Right cardiac atrium (tissue), 5 donors: ENCODE measurements around the gene RNASEH2A. TPM values are rescaled to one million over a fixed set of nuclear protein-coding genes. Genes with fewer than 3 reads are reported as not detected.
"Not testable (repeated sequence)": the region's sequence is repeated elsewhere in the genome, so short reads cannot be mapped to it uniquely, and the experiment has no call there.

ENCODE experiments used
- ATAC-seq, 2 donors: fragments of 200-7000 bp; cut with Tn5 transposase; one replicate each; pipeline versions ENCODE4 v1.8.0 to v1.9.1; 2020; ENCODE audit warnings: moderate library complexity in 2 of 2, mild to moderate bottlenecking in 1 of 2
- DNase-seq, 3 donors: peaks; one replicate each; pipeline ENCODE4 v3.0.0-alpha.2; 2020
- H3K27ac ChIP-seq: one replicate; pipeline ENCODE4 v1.5.1; 2013; ENCODE audit warnings: mild to moderate bottlenecking, low read length, control low read depth, moderate library complexity
- H3K27me3 ChIP-seq: one replicate; pipeline ENCODE4 v1.6.1; 2013; ENCODE audit not compliant: control insufficient read depth, insufficient read depth
- H3K4me1 ChIP-seq: one replicate; pipeline ENCODE4 v1.6.1; 2013; ENCODE audit warnings: low read length; ENCODE audit not compliant: control insufficient read depth, insufficient read depth
- H3K4me3 ChIP-seq: one replicate; pipeline ENCODE4 v1.5.1; 2013; ENCODE audit warnings: low read length, control low read depth
- H3K9me3 ChIP-seq: one replicate; pipeline ENCODE4 v1.6.1; 2013; ENCODE audit warnings: low read length; ENCODE audit not compliant: control insufficient read depth
- WGBS: extraction: QIAGEN DNeasy Blood & Tissue Kit; methylation state at CpG from one replicate; pipeline ENCODE4 v1.1.7; 2013; 5-methylcytosine and 5-hydroxymethylcytosine counted together
- intact Hi-C, 4 donors: fragments of 100-400 bp; cut with DNase I; formaldehyde crosslinking; loops; one replicate each; pipeline versions ENCODE4 v1.11.0 to v1.14.0; 2022 to 2023
- microRNA-seq, 2 donors: library from miRNA; unstranded; fragments of <30 nt; microRNA quantifications; one replicate each; pipeline ENCODE4 v1.2.0, GENCODE V29; 2020 to 2021
- polyA plus RNA-seq: library from polyadenylated mRNA; stranded (reverse); fragments of 200-250 nt; gene quantifications from one replicate; pipeline ENCODE4 v1.2.3, GENCODE V29; 2013
- total RNA-seq, 4 donors: library from RNA; stranded (reverse); fragmentation: NEBNext Ultra II Directional; extraction: Animal tissue kit (Norgen Biotek cat#: 25700); gene quantifications; one replicate each; pipeline ENCODE4 v1.2.1, GENCODE V29; 2021
- donor health status: healthy with polysubstance abuse.
- donor health status: DM: no; HTN: yes; CAD: no.
- donor health status: DM: no; HTN: no; CAD: no.
- donor health status: DM: no; HTN: yes; CAD: no; lungs with severe emphysema.
- donor health status: DM: yes; HTN: yes; CAD: no.

The RNASEH2A gene
- total and polyA plus RNA-seq, 5 donors, result 2.6 to 4.6 (median 3.5) TPM

- Histone ChIP-seq H3K27me3 (no peaks in the 10 kb centered on the region), H3K4me1 (no peaks in the 10 kb centered on the region), H3K27ac (no peak overlapping the region), H3K4me3 (no peak overlapping the region), H3K9me3 (no peaks in the 10 kb centered on the region)
- no peak for DNase-seq
- WGBS, result 84% methylated on average over 3 of the region's 3 CpGs
- intact Hi-C loops, result loop anchor here in 1 of 4 donors (10.0 kb wide), 1 partner anchor 169 kb away; no protein-coding TSS in a partner anchor
- ATAC-seq, result no peak
Measured at GRCh38 chr19:12843999-12844732, 37.8 kb downstream of the RNASEH2A start.

- not testable (repeated sequence) for DNase-seq, H3K27me3 ChIP-seq
Measured at GRCh38 chr19:12846613-12847012, 40.2 kb downstream of the RNASEH2A start.

GRCh38 chr19:12847159-12848139 lies 41.1 kb downstream of the RNASEH2A start:
- intact Hi-C loops, result loop anchor here (2.0 to 10.0 kb wide), 4 partner anchors 80 to 173 kb away; no protein-coding TSS in a partner anchor
- Histone ChIP-seq H3K4me3 (no peak overlapping the region), H3K27ac (no peak overlapping the region), H3K4me1 (no peaks in the 10 kb centered on the region), H3K27me3 (no peaks in the 10 kb centered on the region), H3K9me3 (no peaks in the 10 kb centered on the region)
- ATAC-seq, result peak; percentile 97
- DNase-seq, result peak; percentile 82 to 95 (median 95)
- 13% methylated on average over 69 of the region's 69 CpGs for WGBS

More at GRCh38 chr19:12846613-12847012, 40.2 kb downstream of the RNASEH2A start:
- H3K4me1 ChIP-seq, H3K9me3 ChIP-seq, H3K27ac ChIP-seq, H3K4me3 ChIP-seq, ATAC-seq: not testable (repeated sequence)
- WGBS, result 83% methylated on average over 7 of the region's 7 CpGs
- intact Hi-C loops, result loop anchor here (2.0 to 10.0 kb wide), 4 partner anchors 79 to 172 kb away; no protein-coding TSS in a partner anchor

GRCh38 chr19:12856653-12857052 lies 50.3 kb downstream of the RNASEH2A start:
- no peak overlapping the region for H3K4me3 ChIP-seq
- 68% methylated on average over 1 of the region's 1 CpG for WGBS
- H3K9me3 ChIP-seq, result no peaks in the 10 kb centered on the region
- no peak for ATAC-seq
- intact Hi-C loops, result no loop called here
- DNase-seq, result no peak
- H3K27me3 ChIP-seq, result no peaks in the 10 kb centered on the region
- H3K27ac ChIP-seq, result no peak overlapping the region
- no peaks in the 10 kb centered on the region for H3K4me1 ChIP-seq

GRCh38 chr19:12858041-12858928 lies 51.9 kb downstream of the RNASEH2A start:
- H3K27me3 ChIP-seq, result no peaks in the 10 kb centered on the region
- H3K27ac ChIP-seq, result no peak overlapping the region
- ATAC-seq, result no peak
- intact Hi-C loops, result no loop called here
- H3K9me3 ChIP-seq, result no peaks in the 10 kb centered on the region
- no peak for DNase-seq
- no peaks in the 10 kb centered on the region for H3K4me1 ChIP-seq
- H3K4me3 ChIP-seq, result no peak overlapping the region
- WGBS, result 95% methylated on average over 35 of the region's 35 CpGs

GRCh38 chr19:12859546-12859945 lies 53.2 kb downstream of the RNASEH2A start:
- Histone ChIP-seq H3K4me3 (no peak overlapping the region), H3K4me1 (no peaks in the 10 kb centered on the region), H3K27ac (no peak overlapping the region), H3K9me3 (no peaks in the 10 kb centered on the region), H3K27me3 (no peaks in the 10 kb centered on the region)
- intact Hi-C loops, result no loop called here
- no peak for ATAC-seq
- DNase-seq, result no peak
- 65% methylated on average over 7 of the region's 7 CpGs for WGBS

Small RNA genes within 50 kb of the gene (microRNA-seq; reads per million reads assigned to microRNA genes)
- gene MIR5684, result 0.42 to 0.54 reads per million in 2 donors
- gene MIR6794, result 0 reads per million in 2 donors

Other genes with a start within 250 kb of the RNASEH2A start
- gene ZNF490, start 195.8 kb upstream of the RNASEH2A start, total RNA-seq, result 1 to 10 TPM; 4.9 to 7.1 (median 6.0) TPM
- gene ZNF490, start 195.8 kb upstream of the RNASEH2A start, polyA plus RNA-seq, result 0.86 TPM
- 10 to 100 TPM; 19.8 to 26.7 (median 20.9) TPM for gene ZNF791, start 195.7 kb upstream of the RNASEH2A start, total RNA-seq
- 6.8 TPM for gene ZNF791, start 195.7 kb upstream of the RNASEH2A start, polyA plus RNA-seq
- 10 to 100 TPM; 32.7 to 52.6 (median 42.1) TPM for gene MAN2B1, start 139.8 kb upstream of the RNASEH2A start, total RNA-seq
- gene MAN2B1, start 139.8 kb upstream of the RNASEH2A start, polyA plus RNA-seq, result 19.8 TPM
- 10 to 100 TPM in 1 of 4 donors, 1 to 10 TPM in 3; 6.3 to 10.5 (median 8.1) TPM for gene WDR83, start 139.8 kb upstream of the RNASEH2A start, total RNA-seq
- gene WDR83, start 139.8 kb upstream of the RNASEH2A start, polyA plus RNA-seq, result 10.0 TPM
- 10 to 100 TPM; 40.8 to 52.0 (median 49.7) TPM for gene DHPS, start 124.7 kb upstream of the RNASEH2A start, total RNA-seq
- 49.4 TPM for gene DHPS, start 124.7 kb upstream of the RNASEH2A start, polyA plus RNA-seq
- gene GNG14, start 118.6 kb upstream of the RNASEH2A start, total RNA-seq, result not detected
- gene GNG14, start 118.6 kb upstream of the RNASEH2A start, polyA plus RNA-seq, result not detected
- gene FBXW9, start 110.0 kb upstream of the RNASEH2A start, total RNA-seq, result 1 to 10 TPM; 1.2 to 2.0 (median 1.9) TPM
- 2.1 TPM for gene FBXW9, start 110.0 kb upstream of the RNASEH2A start, polyA plus RNA-seq
- gene TNPO2, start 82.7 kb upstream of the RNASEH2A start, total RNA-seq, result 10 to 100 TPM; 44.3 to 54.6 (median 45.0) TPM
- gene TNPO2, start 82.7 kb upstream of the RNASEH2A start, polyA plus RNA-seq, result 24.8 TPM
- gene TRIR, start 71.9 kb upstream of the RNASEH2A start, total RNA-seq, result 100 to 1,000 TPM; 112 to 135 (median 129) TPM
- 219 TPM for gene TRIR, start 71.9 kb upstream of the RNASEH2A start, polyA plus RNA-seq
- gene GET3, start 69.1 kb upstream of the RNASEH2A start, total RNA-seq, result 10 to 100 TPM; 49.7 to 64.7 (median 58.2) TPM
- 87.2 TPM for gene GET3, start 69.1 kb upstream of the RNASEH2A start, polyA plus RNA-seq
- not detected for gene BEST2, start 54.8 kb upstream of the RNASEH2A start, total RNA-seq
- not detected for gene BEST2, start 54.8 kb upstream of the RNASEH2A start, polyA plus RNA-seq
- gene HOOK2, start 31.0 kb upstream of the RNASEH2A start, total RNA-seq, result 10 to 100 TPM in 2 of 4 donors, 1 to 10 TPM in 2; 9.3 to 22.9 (median 13.4) TPM
- gene HOOK2, start 31.0 kb upstream of the RNASEH2A start, polyA plus RNA-seq, result 18.0 TPM
- gene JUNB, start 15.1 kb upstream of the RNASEH2A start, total RNA-seq, result 100 to 1,000 TPM in 1 of 4 donors, 10 to 100 TPM in 3; 29.9 to 209 (median 51.9) TPM
- gene JUNB, start 15.1 kb upstream of the RNASEH2A start, polyA plus RNA-seq, result 156 TPM
- 100 to 1,000 TPM; 595 to 772 (median 666) TPM for gene PRDX2, start 4.8 kb upstream of the RNASEH2A start, total RNA-seq
- gene PRDX2, start 4.8 kb upstream of the RNASEH2A start, polyA plus RNA-seq, result 834 TPM
- gene THSD8, start 4.5 kb upstream of the RNASEH2A start, total RNA-seq, result 1 to 10 TPM; 2.2 to 3.6 (median 3.0) TPM
- 2.5 TPM for gene THSD8, start 4.5 kb upstream of the RNASEH2A start, polyA plus RNA-seq
- gene RTBDN, start 28.0 kb downstream of the RNASEH2A start, total RNA-seq, result not detected
- gene RTBDN, start 28.0 kb downstream of the RNASEH2A start, polyA plus RNA-seq, result not detected
- gene MAST1, start 31.9 kb downstream of the RNASEH2A start, total RNA-seq, result under 1 TPM in 3 of 4 donors, not detected in 1; 0.31 to 0.59 (median 0.34) TPM
- 0.20 TPM for gene MAST1, start 31.9 kb downstream of the RNASEH2A start, polyA plus RNA-seq
- 10 to 100 TPM; 22.2 to 30.6 (median 24.5) TPM for gene DNASE2, start 74.9 kb downstream of the RNASEH2A start, total RNA-seq
- 19.2 TPM for gene DNASE2, start 74.9 kb downstream of the RNASEH2A start, polyA plus RNA-seq
- not detected for gene KLF1, start 80.6 kb downstream of the RNASEH2A start, total RNA-seq
- not detected for gene KLF1, start 80.6 kb downstream of the RNASEH2A start, polyA plus RNA-seq
- 10 to 100 TPM; 22.7 to 38.2 (median 27.4) TPM for gene GCDH, start 84.6 kb downstream of the RNASEH2A start, total RNA-seq
- gene GCDH, start 84.6 kb downstream of the RNASEH2A start, polyA plus RNA-seq, result 26.1 TPM
- under 1 TPM in 1 of 4 donors, not detected in 3; 0.48 TPM for gene SYCE2, start 112.7 kb downstream of the RNASEH2A start, total RNA-seq
- 0.07 TPM for gene SYCE2, start 112.7 kb downstream of the RNASEH2A start, polyA plus RNA-seq
- gene FARSA, start 127.1 kb downstream of the RNASEH2A start, total RNA-seq, result 10 to 100 TPM; 32.6 to 44.8 (median 42.9) TPM
- gene FARSA, start 127.1 kb downstream of the RNASEH2A start, polyA plus RNA-seq, result 38.7 TPM
- gene CALR, start 132.0 kb downstream of the RNASEH2A start, total RNA-seq, result 100 to 1,000 TPM; 314 to 703 (median 631) TPM
- gene CALR, start 132.0 kb downstream of the RNASEH2A start, polyA plus RNA-seq, result 374 TPM
- gene RAD23A, start 139.3 kb downstream of the RNASEH2A start, total RNA-seq, result 100 to 1,000 TPM; 127 to 137 (median 133) TPM
- 122 TPM for gene RAD23A, start 139.3 kb downstream of the RNASEH2A start, polyA plus RNA-seq
- gene GADD45GIP1, start 150.6 kb downstream of the RNASEH2A start, total RNA-seq, result 10 to 100 TPM; 24.3 to 33.2 (median 29.1) TPM
- 64.5 TPM for gene GADD45GIP1, start 150.6 kb downstream of the RNASEH2A start, polyA plus RNA-seq
- gene DAND5, start 163.0 kb downstream of the RNASEH2A start, total RNA-seq, result 10 to 100 TPM in 2 of 4 donors, 1 to 10 TPM in 2; 5.0 to 13.8 (median 11.1) TPM
- 7.0 TPM for gene DAND5, start 163.0 kb downstream of the RNASEH2A start, polyA plus RNA-seq
- gene NFIX, start 188.9 kb downstream of the RNASEH2A start, total RNA-seq, result 100 to 1,000 TPM; 123 to 168 (median 156) TPM
- gene NFIX, start 188.9 kb downstream of the RNASEH2A start, polyA plus RNA-seq, result 67.4 TPM